Activated T-helper 1 cell treated with anti-CD3 and anti-CD28 coated beads, Interleukin-2, amount 50 U/mL, for 16 hours (primary cell): ENCODE results near the gene ZGLP1.

Experiments
- DNase-seq, 2 donors: peaks; one replicate each; pipeline ENCODE4 v3.0.0-alpha.2; 2020; ENCODE audit warnings: low read depth in 1 of 2, low spot score in 1 of 2

ZGLP1 gene

DNA sequence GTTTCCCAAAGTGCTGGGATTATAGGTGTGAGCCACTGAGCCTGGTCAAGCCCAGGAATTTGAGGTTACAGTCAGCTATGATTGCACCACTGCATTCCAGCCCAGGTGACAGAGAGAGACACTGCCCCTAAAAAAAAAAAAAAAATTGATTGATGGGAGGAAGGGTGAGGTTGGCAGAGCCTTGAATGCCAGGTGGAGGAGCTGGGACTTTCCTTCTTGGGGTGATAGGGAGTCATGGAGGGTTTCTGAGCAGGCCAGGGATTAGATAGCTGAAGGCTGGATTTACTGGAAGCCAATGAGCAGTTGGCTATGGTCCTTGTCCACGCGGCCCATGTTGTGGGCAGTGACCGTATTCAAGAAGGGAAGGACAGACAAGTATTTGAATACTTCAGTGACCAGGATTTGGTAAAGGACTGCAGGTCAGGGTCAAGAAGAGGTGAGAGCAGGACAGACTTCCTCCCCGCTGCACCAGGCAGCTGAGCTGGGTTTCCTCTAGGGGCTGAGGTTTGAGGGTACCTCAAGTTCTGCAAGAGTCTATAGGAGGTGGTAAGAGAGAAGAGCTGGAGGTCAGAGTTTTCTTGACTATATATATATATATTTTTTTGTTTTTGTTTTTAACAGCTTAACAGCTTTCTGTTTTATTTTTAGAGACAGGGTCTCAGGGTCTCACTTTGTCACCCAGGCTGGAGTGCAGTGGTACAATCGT lies 29.7 kb downstream of the ZGLP1 start:
- no peak for DNase-seq

DNA sequence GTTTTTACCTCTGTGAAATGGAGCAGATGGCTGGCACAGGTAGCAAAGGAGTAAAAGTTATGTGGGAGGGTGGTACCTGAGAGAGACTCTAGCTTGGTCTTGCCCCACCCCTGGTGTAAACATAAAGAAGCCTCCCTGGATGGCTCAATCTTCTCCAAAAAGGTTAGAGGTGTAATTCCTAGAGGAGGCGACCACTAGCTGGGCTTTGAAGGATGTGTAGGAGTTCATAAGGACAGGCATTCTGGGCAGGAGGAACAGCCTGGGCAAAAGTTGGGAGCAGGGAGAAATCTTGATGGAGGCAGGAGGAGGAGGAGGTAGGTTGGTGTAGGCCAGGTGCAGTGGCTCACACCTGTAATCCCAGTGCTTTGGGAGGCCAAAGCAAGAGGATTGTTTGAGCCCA lies 30.7 kb downstream of the ZGLP1 start:
- DNase-seq, result no peak

DNA sequence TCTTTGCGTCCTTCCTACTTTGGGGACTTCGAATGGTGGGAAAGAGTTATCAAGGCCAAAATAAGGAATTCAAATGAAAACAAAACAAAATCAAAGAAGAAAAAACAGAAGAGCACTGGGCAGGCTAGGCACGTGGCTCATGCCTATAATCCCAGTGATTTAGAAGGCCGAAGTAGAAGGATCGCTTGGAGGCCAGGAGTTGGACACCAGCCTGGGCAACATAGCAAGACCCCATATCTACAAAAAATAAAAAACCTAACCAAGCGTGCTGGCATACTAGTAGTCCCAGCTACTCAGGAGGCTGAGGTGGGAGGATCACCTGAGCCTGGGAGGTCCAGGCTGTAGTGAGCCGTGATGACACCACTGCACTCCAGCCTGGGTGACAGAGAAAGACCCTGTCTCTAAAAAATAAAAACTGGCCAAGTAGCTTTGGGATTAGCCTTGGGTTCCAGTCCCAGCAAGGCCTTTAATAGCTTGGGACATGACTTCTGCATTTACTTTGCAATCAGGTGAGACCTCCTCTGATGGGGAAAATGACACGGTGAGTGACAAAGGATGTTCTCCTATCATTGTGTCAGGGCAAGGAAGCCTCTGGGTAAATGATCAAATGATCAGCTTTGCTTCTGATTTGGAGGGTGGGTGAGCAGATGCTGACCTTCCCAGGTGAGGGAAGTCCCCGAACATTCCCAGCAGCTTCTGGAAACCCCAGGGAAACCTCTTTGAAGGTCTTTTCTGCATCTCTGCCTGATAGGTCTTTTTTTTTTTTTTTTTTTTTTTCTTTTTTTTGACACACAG lies 31.6 kb downstream of the ZGLP1 start:
- DNase-seq, result no peak

DNA sequence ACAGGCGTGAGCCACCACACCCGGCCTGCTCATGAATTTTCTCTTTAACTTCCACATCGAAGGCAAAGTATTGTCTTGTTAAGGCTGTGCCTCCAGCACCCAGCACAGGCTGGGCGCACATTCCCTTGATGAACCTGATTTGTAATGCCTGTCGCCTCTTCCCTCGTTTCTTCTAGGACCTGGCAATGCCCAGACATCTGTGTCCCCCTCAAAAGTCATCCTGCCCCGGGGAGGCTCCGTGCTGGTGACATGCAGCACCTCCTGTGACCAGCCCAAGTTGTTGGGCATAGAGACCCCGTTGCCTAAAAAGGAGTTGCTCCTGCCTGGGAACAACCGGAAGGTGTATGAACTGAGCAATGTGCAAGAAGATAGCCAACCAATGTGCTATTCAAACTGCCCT lies 35.0 kb downstream of the ZGLP1 start:
- DNase-seq, result no peak

DNA sequence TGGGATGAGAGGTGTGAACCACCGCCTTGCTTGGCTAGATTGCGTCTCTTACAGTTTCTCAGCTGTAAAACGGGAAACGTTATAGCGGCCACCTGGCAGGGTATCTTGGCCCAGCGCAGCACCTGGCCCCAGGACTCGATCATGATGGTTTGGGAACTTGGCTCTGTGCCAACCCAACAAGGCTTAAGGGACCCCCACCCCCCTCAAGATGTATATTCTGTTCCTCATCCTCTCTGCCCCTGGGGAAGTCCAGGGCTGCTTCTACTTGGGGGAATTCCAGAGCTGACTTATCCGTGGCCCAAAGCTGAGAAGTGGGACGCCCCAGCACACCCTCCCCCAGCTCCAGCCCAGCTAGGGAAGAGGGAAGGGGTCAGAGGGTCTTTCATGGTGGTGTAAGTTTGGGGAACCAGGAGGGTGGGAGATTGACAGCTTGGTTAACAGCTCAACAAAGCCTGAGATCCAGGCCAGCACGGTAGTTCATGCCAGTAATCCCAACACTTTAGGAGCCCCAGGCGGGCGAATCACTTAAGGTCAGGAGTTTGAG lies 38.0 kb downstream of the ZGLP1 start:
- peak in 1 of 2 donors; percentile 30 for DNase-seq

DNA sequence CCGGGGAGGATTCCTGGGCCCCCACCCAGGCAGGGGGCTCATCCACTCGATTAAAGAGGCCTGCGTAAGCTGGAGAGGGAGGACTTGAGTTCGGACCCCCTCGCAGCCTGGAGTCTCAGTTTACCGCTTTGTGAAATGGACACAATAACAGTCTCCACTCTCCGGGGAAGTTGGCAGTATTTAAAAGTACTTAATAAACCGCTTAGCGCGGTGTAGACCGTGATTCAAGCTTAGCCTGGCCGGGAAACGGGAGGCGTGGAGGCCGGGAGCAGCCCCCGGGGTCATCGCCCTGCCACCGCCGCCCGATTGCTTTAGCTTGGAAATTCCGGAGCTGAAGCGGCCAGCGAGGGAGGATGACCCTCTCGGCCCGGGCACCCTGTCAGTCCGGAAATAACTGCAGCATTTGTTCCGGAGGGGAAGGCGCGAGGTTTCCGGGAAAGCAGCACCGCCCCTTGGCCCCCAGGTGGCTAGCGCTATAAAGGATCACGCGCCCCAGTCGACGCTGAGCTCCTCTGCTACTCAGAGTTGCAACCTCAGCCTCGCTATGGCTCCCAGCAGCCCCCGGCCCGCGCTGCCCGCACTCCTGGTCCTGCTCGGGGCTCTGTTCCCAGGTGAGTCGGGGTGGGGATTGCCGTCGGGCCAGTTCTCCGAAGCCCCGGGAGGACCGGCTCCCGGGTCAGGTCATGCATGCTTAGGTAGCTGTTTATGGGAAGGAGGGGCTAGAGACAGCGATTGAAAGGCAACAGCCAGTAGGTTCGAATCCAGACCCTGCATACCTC lies 38.8 kb downstream of the ZGLP1 start, which contains the start of gene ICAM1:
Gene ICAM1 (plus strand): TSS at position 505 of the 779 bp plus-strand sequence. CDS start 40 bp downstream, at position 545.
- peak in 1 of 2 donors; percentile 63 for DNase-seq

DNA sequence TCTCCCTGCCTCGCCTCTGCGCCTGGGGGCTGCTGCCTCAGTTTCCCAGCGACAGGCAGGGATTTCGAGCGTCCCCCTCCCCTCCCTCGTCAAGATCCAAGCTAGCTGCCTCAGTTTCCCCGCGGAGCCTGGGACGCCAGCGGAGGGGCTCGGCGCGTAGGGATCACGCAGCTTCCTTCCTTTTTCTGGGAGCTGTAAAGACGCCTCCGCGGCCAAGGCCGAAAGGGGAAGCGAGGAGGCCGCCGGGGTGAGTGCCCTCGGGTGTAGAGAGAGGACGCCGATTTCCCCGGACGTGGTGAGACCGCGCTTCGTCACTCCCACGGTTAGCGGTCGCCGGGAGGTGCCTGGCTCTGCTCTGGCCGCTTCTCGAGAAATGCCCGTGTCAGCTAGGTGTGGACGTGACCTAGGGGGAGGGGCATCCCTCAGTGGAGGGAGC lies 39.4 kb downstream of the ZGLP1 start:
- peak in 1 of 2 donors; percentile 56 for DNase-seq

DNA sequence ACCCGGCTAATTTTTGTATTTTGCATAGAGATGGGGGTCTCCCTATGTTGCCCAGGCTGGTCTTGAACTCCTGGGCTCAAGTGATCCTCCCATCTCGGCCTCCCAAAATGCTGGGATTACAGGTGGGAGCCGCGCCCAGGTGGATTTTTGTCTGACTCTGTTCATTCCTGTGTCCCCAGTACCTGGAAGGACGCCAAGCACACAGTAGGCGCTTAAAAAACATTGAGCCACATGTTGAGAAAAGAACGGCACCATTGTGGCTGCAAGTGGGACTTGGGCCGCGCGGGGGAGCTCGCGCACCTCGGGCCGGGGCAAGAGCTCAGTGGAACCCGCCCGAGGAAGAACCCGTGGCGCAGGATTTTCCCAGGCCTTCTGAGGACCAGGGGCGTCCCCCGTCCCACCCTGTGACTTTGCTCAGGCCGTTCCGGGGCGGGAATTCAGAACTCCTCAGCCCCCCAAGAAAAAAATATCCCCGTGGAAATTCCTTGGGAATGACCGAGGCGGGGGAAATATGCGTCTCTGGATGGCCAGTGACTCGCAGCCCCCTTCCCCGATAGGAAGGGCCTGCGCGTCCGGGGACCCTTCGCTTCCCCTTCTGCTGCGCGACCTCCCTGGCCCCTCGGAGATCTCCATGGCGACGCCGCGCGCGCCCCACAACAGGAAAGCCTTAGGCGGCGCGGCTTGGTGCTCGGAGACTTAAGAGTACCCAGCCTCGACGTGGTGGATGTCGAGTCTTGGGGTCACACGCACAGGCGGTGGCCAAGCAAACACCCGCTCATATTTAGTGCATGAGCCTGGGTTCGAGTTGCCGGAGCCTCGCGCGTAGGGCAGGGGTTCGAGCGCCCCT lies 40.1 kb downstream of the ZGLP1 start:
- DNase-seq, result peak; percentile 78 to 79

DNA sequence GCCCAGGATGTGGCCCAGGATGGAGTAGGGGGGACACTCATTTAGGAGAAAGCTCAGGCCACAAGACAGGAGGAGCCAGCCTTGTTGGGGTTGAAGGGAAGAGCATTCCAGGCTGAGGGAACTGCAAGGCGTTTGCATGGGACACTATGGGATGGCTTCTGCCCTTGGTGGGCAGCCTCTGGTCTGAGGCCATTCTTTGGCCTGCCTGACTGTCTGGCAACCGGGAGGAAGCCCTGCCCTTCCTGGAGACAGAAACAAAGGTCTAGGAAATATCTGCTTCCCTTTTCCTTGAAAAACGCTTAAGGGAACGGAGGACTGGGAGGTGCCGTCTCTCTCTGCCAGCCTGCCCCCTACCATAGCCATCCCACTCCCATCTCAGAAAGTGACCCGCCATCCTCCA lies 41.5 kb downstream of the ZGLP1 start:
- DNase-seq, result no peak

DNA sequence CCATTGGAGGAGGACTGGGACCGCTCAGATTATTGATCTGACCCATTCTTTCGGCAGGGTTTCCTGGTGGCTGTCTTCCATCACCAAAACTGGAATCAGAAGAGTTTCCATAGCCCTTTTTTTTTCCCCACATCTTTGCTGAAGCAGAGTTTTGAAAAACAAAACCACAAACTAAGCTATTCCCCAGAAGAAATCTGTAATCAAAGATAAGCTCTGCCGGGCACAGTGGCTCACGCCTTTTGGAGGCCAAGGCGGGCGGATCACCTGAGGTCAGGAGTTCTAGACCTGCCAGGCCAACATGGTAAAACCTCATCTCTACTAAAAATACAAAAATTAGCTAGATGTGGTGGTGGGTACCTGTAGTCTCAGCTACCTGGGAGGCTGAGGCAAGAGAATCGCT lies 42.9 kb downstream of the ZGLP1 start:
- DNase-seq, result no peak

DNA sequence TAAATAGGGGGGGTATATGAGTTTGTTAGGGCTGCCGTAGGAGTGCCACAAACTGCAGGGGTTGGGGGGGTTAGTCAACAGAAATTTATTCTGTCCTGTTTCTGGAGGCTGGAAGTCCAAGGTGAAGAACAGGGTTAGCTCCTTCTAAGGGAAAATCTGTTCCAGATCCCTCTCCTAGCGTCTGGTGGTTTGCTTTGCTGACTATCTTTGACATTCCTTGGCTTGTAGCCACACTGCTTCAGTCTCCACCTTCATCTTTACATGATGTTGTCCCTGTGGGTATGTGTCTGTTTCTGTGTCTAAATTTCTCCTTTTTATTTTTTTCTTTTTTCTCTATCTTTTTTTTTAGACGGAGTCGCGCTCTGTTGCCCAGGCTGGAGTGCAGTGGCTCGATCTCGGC lies 46.8 kb downstream of the ZGLP1 start:
- DNase-seq, result no peak

DNA sequence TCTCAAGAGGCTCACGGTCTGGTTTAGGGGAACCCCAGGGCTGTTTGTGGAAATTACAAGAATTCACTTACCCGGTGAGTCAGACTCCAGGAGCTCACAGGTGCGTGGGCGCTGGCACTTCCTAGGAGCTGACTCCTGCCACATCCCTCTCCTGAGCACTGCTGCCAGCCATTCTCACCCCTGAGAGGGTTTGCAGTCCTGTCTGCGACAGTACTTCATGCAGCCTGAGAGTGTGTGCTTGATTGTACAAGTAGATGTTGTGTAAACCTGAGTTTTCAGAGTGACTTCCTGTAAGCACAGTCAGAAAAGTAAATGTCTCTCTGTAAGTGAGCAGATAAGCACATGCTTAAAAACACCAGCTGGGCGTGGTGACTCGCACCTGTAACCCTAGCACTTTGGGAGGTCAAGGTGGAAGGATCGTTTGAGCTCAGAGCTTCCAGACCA lies 49.5 kb downstream of the ZGLP1 start:
- peak in 1 of 2 donors; percentile 40 for DNase-seq

DNA sequence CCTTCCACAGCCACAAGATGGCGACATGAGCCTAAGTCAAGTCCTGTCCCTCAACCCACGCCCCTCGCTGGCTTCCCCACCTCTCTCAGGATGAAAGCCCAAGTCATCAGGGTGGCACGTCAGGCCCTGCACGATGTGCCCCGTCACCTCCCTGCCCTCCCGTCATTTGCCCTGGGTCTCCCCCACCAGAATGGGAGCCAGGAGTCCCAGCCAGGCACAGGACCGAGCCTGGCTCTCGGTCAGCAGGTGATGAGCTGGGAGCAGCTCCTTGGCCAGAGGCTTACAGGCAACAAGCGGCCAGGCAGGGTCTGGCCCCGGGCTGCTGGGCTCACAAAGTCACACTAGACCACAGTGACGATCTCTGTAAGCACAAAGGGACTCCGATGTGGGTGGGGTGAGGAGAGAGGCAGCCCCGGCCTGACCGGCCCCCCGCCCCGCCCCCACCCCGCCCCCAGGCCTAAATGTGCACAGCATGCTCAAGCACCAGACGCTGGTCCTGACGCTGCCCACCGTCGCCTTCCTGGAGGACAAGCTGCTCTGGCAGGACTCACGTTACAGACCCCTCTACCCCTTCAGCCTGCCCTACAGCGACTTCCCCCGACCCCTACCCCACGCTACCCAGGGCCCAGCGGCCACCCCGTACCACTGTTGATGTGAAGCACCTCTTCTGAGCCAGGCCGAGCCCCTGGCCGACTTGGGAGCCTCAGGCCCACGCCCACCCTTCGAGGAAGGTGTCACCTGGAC lies 50.3 kb downstream of the ZGLP1 start:
- peak; percentile 69 to 79 for DNase-seq

DNA sequence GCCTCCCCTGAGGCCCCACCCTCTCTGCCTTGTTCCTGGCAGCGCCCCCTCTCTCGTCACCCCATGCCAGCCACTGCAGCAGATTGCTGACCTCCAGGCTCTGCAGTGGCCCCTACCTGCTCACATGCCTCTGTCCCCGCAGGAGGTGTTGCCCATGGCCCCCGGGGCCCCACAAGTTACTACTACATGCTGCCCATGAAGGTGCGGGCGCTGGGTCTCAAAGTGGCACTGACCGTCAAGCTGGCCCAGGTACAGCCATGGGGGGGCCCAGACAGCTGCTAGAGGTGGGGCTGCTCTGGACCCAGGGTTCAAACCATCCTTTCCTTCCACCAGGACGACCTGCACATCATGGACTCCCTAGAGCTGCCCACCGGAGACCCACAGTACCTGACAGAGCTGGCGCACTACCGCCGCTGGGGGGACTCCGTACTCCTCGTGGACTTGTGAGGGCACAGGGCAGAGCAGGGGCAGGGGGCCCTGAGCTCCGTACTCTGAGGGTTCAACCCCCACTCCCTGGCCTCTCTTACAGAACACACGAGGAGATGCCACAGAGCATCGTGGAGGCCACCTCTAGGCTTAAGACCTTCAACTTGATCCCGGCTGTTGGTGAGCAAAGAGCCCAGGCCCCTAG lies 51.4 kb downstream of the ZGLP1 start:
- DNase-seq, result no peak

DNA sequence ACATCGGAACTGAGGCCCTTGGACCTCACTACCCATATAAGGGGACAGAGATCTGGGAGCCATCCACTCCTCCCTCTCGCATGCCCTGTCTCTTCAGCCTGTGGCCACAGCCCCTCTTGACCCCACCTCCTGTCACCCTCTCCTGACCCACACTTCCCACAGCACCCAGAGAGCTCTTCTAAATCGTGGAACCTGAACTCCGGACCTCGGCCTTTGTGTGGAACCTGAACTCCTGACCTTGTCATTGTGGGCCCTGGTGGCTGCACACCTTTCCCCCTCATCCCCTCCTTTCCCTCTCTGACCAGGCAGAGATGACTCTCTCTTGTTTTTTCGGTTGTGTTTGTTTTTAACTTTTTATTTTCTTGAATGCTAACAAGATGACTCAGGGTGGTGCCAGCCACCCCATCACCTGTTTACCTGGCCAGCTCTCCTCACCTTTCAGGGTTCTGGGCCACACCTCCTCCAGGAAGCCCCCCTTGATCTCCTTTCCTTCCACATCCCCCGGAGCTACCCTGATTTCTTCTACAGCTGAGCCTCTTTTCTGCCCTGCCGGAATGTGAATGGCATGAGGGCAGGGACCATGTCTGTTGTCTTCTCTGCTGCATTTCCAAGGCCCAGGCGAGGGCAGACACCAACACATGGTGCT lies 52.5 kb downstream of the ZGLP1 start:
- DNase-seq, result no peak

DNA sequence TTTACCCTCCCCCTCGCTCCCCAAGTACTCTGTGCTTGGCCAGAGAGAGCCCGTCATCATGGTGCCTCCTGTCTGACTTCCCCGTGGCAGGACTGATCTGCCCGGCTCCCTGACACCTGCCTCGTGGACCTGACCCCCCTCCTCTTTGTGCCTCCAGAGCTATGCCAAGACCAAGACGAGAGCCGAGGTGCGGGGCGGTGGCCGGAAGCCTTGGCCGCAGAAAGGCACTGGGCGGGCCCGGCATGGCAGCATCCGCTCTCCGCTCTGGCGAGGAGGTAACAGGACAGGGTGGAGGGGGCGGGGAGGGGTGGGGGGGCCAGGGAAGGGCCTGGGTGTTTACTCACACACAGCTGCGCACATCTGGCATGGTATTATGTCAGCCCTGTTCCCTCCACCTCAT lies 53.1 kb downstream of the ZGLP1 start:
- no peak for DNase-seq

DNA sequence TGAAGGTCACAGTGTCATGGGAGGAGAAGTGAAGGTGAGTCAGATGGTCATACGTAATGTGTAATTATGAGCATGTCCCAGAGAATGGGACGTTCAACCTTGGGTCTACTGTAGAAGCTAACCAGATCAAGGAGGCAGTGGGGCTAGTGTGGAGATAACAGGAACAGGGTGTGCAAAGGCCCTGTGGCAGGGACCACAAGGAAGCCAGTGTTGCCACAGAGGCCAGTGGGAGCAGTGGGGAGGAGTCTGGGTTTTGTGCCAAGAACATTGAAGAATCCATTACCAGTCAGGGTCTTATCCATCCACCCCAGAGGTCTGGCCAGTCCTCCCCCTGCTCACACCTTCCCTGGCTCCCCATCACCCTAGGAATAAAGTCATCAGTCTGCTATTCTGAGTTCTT lies 54.3 kb downstream of the ZGLP1 start:
- no peak for DNase-seq
